ENCODE results near the gene TPRX1.

DNA sequence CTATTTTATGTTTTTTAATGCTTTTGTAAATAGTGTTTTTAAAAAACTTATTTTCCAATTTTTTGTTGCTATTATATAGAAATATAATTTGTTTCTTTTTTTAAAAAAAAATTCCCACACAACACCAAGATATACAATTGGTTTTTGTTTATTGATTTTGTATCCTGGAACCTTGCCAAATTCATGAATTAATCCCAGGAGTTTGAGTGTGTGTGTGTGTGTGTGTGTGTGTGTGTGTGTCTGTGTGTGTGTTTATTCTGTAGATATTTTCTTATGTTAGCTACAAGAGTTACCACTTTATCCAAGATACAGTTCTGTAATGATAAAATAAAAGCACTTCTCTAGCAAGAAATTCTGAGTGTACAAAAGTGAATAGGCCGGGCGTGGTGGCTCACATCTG lies 7.6 kb downstream of the TPRX1 start:
- TF ChIP-seq POLR2AphosphoS5 (IDR thresholded peaks at IDR 0.05; ENCODE audit: insufficient read depth, low read depth, low read length) = no peak
- no peak for TF ChIP-seq POLR2A (IDR thresholded peaks at IDR 0.05; ENCODE audit: low read depth, low read length)
- TF ChIP-seq, protein P1, sequence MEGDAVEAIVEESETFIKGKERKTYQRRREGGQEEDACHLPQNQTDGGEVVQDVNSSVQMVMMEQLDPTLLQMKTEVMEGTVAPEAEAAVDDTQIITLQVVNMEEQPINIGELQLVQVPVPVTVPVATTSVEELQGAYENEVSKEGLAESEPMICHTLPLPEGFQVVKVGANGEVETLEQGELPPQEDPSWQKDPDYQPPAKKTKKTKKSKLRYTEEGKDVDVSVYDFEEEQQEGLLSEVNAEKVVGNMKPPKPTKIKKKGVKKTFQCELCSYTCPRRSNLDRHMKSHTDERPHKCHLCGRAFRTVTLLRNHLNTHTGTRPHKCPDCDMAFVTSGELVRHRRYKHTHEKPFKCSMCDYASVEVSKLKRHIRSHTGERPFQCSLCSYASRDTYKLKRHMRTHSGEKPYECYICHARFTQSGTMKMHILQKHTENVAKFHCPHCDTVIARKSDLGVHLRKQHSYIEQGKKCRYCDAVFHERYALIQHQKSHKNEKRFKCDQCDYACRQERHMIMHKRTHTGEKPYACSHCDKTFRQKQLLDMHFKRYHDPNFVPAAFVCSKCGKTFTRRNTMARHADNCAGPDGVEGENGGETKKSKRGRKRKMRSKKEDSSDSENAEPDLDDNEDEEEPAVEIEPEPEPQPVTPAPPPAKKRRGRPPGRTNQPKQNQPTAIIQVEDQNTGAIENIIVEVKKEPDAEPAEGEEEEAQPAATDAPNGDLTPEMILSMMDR (IDR thresholded peaks at IDR 0.05; ENCODE audit: extremely low read depth in 1 of 2, insufficient read depth in 1 of 2, low read depth in 1 of 2, low read length in 2 of 2) = no peak
- TF ChIP-seq EZH2 (IDR thresholded peaks at IDR 0.05; ENCODE audit: borderline replicate concordance, low read depth, low read length, severe bottlenecking) = no peak
- no peak for TF ChIP-seq GATA2 (IDR thresholded peaks at IDR 0.05; ENCODE audit: insufficient read depth, insufficient read length, low read depth, low read length)
- TF ChIP-seq FOS (IDR thresholded peaks at IDR 0.05; ENCODE audit: borderline replicate concordance, insufficient read depth, low read length) = no peak
- TF ChIP-seq JUN (IDR thresholded peaks at IDR 0.05; ENCODE audit: borderline replicate concordance, insufficient read depth, insufficient read length, low read depth) = no peak

Measured in endothelial cell of umbilical vein (primary cell).